Measurements from ENCODE around the gene BLM. TPM values are rescaled to one million over a fixed set of nuclear protein-coding genes. Genes with fewer than 3 reads are reported as not detected.

Gene BLM
- total and polyA plus RNA-seq, 10 of the 15 experiments (the other 5 are each of a cell fraction or from before 2014, with no cell fraction given): 23.0 to 68.4 (median 43.9) TPM

GRCh38 chr15:90705212-90705611, 11.9 kb upstream of the BLM start (continued):
- TF ChIP-seq ZZZ3 (IDR thresholded peaks at IDR 0.05; ENCODE audit: control insufficient read depth, insufficient read length, low read depth): no peak
- TF ChIP-seq, protein P1, sequence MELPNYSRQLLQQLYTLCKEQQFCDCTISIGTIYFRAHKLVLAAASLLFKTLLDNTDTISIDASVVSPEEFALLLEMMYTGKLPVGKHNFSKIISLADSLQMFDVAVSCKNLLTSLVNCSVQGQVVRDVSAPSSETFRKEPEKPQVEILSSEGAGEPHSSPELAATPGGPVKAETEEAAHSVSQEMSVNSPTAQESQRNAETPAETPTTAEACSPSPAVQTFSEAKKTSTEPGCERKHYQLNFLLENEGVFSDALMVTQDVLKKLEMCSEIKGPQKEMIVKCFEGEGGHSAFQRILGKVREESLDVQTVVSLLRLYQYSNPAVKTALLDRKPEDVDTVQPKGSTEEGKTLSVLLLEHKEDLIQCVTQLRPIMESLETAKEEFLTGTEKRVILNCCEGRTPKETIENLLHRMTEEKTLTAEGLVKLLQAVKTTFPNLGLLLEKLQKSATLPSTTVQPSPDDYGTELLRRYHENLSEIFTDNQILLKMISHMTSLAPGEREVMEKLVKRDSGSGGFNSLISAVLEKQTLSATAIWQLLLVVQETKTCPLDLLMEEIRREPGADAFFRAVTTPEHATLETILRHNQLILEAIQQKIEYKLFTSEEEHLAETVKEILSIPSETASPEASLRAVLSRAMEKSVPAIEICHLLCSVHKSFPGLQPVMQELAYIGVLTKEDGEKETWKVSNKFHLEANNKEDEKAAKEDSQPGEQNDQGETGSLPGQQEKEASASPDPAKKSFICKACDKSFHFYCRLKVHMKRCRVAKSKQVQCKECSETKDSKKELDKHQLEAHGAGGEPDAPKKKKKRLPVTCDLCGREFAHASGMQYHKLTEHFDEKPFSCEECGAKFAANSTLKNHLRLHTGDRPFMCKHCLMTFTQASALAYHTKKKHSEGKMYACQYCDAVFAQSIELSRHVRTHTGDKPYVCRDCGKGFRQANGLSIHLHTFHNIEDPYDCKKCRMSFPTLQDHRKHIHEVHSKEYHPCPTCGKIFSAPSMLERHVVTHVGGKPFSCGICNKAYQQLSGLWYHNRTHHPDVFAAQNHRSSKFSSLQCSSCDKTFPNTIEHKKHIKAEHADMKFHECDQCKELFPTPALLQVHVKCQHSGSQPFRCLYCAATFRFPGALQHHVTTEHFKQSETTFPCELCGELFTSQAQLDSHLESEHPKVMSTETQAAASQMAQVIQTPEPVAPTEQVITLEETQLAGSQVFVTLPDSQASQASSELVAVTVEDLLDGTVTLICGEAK (IDR thresholded peaks at IDR 0.05; ENCODE audit: borderline replicate concordance): no peak
- TF ChIP-seq SUZ12 (IDR thresholded peaks at IDR 0.05; ENCODE audit: unreplicated experiment): no peak

DNA sequence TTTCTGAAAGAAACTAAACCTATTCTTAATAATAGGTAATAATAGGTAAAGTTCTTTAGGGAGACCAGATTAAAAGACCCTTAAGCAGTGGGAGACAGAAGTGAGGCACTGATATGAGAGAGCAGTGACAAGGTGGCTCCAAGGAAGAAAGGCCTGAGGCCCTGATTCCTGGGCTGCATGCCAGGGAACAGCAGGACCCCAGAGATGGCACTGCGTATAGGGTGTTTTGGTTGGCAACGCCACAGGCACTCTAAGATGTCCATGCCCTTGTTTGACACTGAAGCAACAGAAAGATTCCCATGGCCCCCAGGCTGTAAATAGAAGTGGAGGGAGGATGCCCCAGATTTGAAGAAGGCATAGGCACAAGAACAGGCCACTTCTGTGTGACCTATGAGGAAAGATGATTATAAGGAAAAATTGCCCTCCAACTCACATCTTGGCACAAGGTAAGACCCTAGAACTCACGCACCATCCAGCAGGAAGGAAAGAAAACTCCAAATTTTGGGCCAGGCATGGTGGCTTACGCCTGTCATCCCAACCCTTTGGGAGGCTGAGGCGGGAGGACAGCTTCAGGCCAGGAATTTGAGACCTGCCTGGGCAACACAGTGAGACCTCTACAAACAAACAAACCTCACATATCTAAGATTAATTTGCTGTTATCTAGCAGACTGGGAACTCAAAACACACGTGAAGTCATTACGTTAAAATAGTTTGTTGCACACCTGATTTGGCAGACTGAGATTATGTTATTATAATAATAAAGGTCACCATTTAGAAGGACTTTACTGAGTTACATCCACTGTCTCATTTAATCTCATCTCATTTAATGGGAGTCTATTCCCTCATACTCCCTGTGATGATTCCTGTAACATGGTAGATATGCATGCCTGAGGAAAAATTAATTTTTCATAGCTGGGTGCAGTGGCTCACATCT, 10.5 kb upstream of the BLM start:
- Histone ChIP-seq H3K4me2 (ENCODE audit: control insufficient read depth, insufficient read depth) (no peak overlapping the region), H4K20me1 (ENCODE audit: control insufficient read depth, insufficient read depth) (no peaks in the 10 kb centered on the region), H3K9ac (ENCODE audit: control insufficient read depth, insufficient read depth, low read length) (no peak overlapping the region), H3K9me3 (replicated peaks; ENCODE audit: control insufficient read depth, insufficient read depth, low read length) (no peaks in the 10 kb centered on the region; the same call in 2 of the 3 replicates), H2AFZ (ENCODE audit: control insufficient read depth, low read depth, low read length) (no peak overlapping the region), H3K4me1 (ENCODE audit: control insufficient read depth, insufficient read depth, low read length) (peaks cover 7% of the 10 kb centered on the region; the same call in 1 of the 2 replicates), H3K27ac (ENCODE audit: control insufficient read depth, insufficient read depth) (no peak overlapping the region), H3K27me3 (replicated peaks in 1 of 2; ENCODE audit: control insufficient read depth in 2 of 2, insufficient read depth in 2 of 2, low read length in 1 of 2) (no peaks in the 10 kb centered on the region), H3K79me2 (ENCODE audit: control insufficient read depth, insufficient read depth, low read length) (no peaks in the 10 kb centered on the region), H3K36me3 (ENCODE audit: control insufficient read depth in 2 of 2, insufficient read depth in 2 of 2, low read length in 1 of 2) (no peaks in the 10 kb centered on the region; a peak in 1 of 4 replicates), H3K4me3 (no peak overlapping the region)
- DNase-seq (ENCODE audit: low read depth, low spot score): no peak
- ChIA-PET RAD21 (ENCODE audit: unreplicated experiment) (interaction anchor here (1.7 kb wide), 1 partner anchor 178 kb away, joined by 6 read pairs; the partner anchor contains the start of gene FES), CTCF (no interaction called here), POLR2A (interaction anchor here (2.8 kb wide), 1 partner anchor 8 kb away, joined by 9 read pairs; no protein-coding TSS in a partner anchor), SMC1A (ENCODE audit: uncharacterized antibody, unreplicated experiment) (interaction anchor here (1.0 to 1.5 kb wide), 3 partner anchors 12 to 197 kb away, joined by 3 to 5 read pairs (median 4); no protein-coding TSS in a partner anchor)
- in situ Hi-C loops (cut with MboI): no loop called here
- intact Hi-C loops (cut with micrococcal nuclease; ENCODE audit: unreplicated experiment): no loop called here
- no peak for FAIRE-seq
- no TSS peak for BruUV-seq (replicated peaks)
- no peak for ATAC-seq
- WGBS (ENCODE audit: insufficient coverage, insufficient replicate concordance, low lambda C conversion rate, missing lambda C conversion rate): 90% methylated on average over 7 of the region's 7 CpGs
- TF ChIP-seq POLR2AphosphoS5 (IDR thresholded peaks at IDR 0.05; ENCODE audit: low read length) (no peak), CREB1 (IDR thresholded peaks at IDR 0.05; ENCODE audit: low read depth) (no peak), ZBTB33 (IDR thresholded peaks at IDR 0.05) (no peak), E4F1 (IDR thresholded peaks at IDR 0.05; ENCODE audit: borderline replicate concordance, partially characterized antibody) (no peak)

Data from GM12878 (cell line).